HL-60 (cell line): ENCODE measurements around the gene DAND5.

ENCODE experiments used
- CTCF ChIP-seq: IDR thresholded peaks from one replicate; pipeline ENCODE4 v1.5.1; 2011; ENCODE audit warnings: low read length, control low read depth, inconsistent platforms; ENCODE audit not compliant: insufficient read depth
- GABPA ChIP-seq: IDR thresholded peaks from 2 replicates; pipeline ENCODE4 v1.6.1; 2012; ENCODE audit warnings: low read depth
- POLR2AphosphoS5 ChIP-seq: IDR thresholded peaks from 2 replicates; pipeline ENCODE4 v1.6.1; 2012; ENCODE audit warnings: low read depth
- REST ChIP-seq: IDR thresholded peaks from 2 replicates; pipeline ENCODE4 v1.6.1; 2012; ENCODE audit warnings: low read depth; ENCODE audit not compliant: insufficient replicate concordance

- TF ChIP-seq CTCF (no peak), GABPA (no peak), REST (no peak), POLR2AphosphoS5 (no peak)
Observed at GRCh38 chr19:13017306-13018034, 48.1 kb downstream of the DAND5 start.
